GM12878 (cell line): ENCODE results near the gene PSMA2.

ENCODE experiments used
- ATF7 ChIP-seq: fragments of 450-650 bp; IDR thresholded peaks from 2 replicates; pipeline ENCODE4 v1.6.1; 2016; ENCODE audit warnings: low read depth, mild to moderate bottlenecking
- EGR1 ChIP-seq, 2 experiments: IDR thresholded peaks; 1 replicate in 1 of 2; 2 replicates in 1 of 2; pipeline ENCODE4 v1.6.1; 2011 to 2012; ENCODE audit warnings: low read depth in 2 of 2, low read length in 2 of 2, borderline replicate concordance in 1 of 2, mild to moderate bottlenecking in 1 of 2, moderate library complexity in 1 of 2
- EZH2 ChIP-seq: IDR thresholded peaks from 2 replicates; pipeline ENCODE4 v1.6.1; 2012; ENCODE audit warnings: low read depth, mild to moderate bottlenecking, control low read depth, inconsistent platforms, low read length, borderline replicate concordance; ENCODE audit not compliant: control insufficient read depth
- NR2F1 ChIP-seq: fragments of 450-650 bp; conservative IDR thresholded peaks from 2 replicates; pipeline ENCODE4 v1.6.1; 2017; ENCODE audit warnings: mild to moderate bottlenecking
- RAD21 ChIP-seq: IDR thresholded peaks from 2 replicates; pipeline ENCODE4 v1.6.1; 2011; ENCODE audit warnings: mild to moderate bottlenecking, low read depth, low read length, moderate library complexity; ENCODE audit not compliant: insufficient read depth
- RCOR1 ChIP-seq: conservative IDR thresholded peaks from 2 replicates; pipeline ENCODE4 v1.6.1; 2012; ENCODE audit warnings: low read depth, low read length, improper control_type of control experiment
- RFX5 ChIP-seq: IDR thresholded peaks from 2 replicates; pipeline ENCODE4 v1.6.1; 2011; ENCODE audit warnings: low read depth, low read length, improper control_type of control experiment
- TAF1 ChIP-seq: IDR thresholded peaks from 2 replicates; pipeline ENCODE4 v1.6.1; 2011; ENCODE audit warnings: mild to moderate bottlenecking, low read depth, low read length, borderline replicate concordance
- TCF12 ChIP-seq: IDR thresholded peaks from 2 replicates; pipeline ENCODE4 v1.6.1; 2011; ENCODE audit warnings: low read depth, mild to moderate bottlenecking, low read length
- ZSCAN29 ChIP-seq: fragments of 450-650 bp; IDR thresholded peaks from 2 replicates; pipeline ENCODE4 v1.6.1; 2017; ENCODE audit warnings: mild to moderate bottlenecking, moderate library complexity
- TF ChIP-seq, protein P1 (sequence below), 3 experiments: IDR thresholded peaks in 2 of 3; conservative IDR thresholded peaks in 1 of 3; 2 replicates each; pipeline ENCODE4 v1.5.1; 2011; ENCODE audit warnings: low read depth in 3 of 3, low read length in 3 of 3, mild to moderate bottlenecking in 3 of 3, control low read depth in 2 of 3, moderate library complexity in 2 of 3, inconsistent platforms in 1 of 3, mixed read lengths in 1 of 3; ENCODE audit not compliant: control insufficient read depth in 2 of 3, insufficient read depth in 1 of 3; ENCODE audit errors: extremely low read depth in 1 of 3
- TF ChIP-seq, protein P2 (sequence below): fragments of 450-650 bp; IDR thresholded peaks from 2 replicates; pipeline ENCODE4 v1.6.1; 2016; ENCODE audit warnings: mild to moderate bottlenecking
- TF ChIP-seq, protein P3 (sequence below): fragments of 450-650 bp; formaldehyde crosslinking; IDR thresholded peaks from 2 replicates; pipeline ENCODE4 v1.4.0; 2020; ENCODE audit warnings: mild to moderate bottlenecking, moderate library complexity

DNA sequence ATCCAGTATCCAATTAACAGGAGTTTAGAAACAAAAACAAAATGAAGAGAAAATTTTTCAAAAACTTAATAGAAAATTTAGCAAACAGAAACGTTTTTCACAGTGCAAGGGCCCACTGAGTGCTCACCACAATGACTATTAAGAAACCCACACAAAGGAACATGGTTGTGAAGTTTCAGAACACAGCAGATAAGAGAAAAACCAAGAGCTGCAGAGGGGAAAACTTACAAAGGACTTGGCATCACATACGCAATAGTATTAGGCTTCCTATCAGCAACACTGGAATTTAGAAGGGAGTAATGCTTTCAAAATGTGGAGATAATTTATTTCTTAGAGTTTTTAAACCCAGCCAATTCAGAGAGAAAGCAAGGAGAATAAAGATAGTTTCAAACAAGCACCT lies 18.4 kb downstream of the PSMA2 start:
- TF ChIP-seq, protein P1, sequence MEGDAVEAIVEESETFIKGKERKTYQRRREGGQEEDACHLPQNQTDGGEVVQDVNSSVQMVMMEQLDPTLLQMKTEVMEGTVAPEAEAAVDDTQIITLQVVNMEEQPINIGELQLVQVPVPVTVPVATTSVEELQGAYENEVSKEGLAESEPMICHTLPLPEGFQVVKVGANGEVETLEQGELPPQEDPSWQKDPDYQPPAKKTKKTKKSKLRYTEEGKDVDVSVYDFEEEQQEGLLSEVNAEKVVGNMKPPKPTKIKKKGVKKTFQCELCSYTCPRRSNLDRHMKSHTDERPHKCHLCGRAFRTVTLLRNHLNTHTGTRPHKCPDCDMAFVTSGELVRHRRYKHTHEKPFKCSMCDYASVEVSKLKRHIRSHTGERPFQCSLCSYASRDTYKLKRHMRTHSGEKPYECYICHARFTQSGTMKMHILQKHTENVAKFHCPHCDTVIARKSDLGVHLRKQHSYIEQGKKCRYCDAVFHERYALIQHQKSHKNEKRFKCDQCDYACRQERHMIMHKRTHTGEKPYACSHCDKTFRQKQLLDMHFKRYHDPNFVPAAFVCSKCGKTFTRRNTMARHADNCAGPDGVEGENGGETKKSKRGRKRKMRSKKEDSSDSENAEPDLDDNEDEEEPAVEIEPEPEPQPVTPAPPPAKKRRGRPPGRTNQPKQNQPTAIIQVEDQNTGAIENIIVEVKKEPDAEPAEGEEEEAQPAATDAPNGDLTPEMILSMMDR (IDR thresholded peaks at IDR 0.05 in 2 of 3, conservative IDR thresholded peaks at IDR 0.05 in 1 of 3; ENCODE audit: control insufficient read depth in 2 of 3, extremely low read depth in 1 of 3, insufficient read depth in 1 of 3, low read depth in 3 of 3, low read length in 3 of 3) = no peak
- TF ChIP-seq, protein P2, sequence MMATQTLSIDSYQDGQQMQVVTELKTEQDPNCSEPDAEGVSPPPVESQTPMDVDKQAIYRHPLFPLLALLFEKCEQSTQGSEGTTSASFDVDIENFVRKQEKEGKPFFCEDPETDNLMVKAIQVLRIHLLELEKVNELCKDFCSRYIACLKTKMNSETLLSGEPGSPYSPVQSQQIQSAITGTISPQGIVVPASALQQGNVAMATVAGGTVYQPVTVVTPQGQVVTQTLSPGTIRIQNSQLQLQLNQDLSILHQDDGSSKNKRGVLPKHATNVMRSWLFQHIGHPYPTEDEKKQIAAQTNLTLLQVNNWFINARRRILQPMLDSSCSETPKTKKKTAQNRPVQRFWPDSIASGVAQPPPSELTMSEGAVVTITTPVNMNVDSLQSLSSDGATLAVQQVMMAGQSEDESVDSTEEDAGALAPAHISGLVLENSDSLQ = no peak
- TF ChIP-seq EZH2 = no peak
- no peak for TF ChIP-seq RCOR1
- no peak for TF ChIP-seq TCF12
- no peak for TF ChIP-seq NR2F1
- no peak for TF ChIP-seq RFX5
- TF ChIP-seq, protein P3, sequence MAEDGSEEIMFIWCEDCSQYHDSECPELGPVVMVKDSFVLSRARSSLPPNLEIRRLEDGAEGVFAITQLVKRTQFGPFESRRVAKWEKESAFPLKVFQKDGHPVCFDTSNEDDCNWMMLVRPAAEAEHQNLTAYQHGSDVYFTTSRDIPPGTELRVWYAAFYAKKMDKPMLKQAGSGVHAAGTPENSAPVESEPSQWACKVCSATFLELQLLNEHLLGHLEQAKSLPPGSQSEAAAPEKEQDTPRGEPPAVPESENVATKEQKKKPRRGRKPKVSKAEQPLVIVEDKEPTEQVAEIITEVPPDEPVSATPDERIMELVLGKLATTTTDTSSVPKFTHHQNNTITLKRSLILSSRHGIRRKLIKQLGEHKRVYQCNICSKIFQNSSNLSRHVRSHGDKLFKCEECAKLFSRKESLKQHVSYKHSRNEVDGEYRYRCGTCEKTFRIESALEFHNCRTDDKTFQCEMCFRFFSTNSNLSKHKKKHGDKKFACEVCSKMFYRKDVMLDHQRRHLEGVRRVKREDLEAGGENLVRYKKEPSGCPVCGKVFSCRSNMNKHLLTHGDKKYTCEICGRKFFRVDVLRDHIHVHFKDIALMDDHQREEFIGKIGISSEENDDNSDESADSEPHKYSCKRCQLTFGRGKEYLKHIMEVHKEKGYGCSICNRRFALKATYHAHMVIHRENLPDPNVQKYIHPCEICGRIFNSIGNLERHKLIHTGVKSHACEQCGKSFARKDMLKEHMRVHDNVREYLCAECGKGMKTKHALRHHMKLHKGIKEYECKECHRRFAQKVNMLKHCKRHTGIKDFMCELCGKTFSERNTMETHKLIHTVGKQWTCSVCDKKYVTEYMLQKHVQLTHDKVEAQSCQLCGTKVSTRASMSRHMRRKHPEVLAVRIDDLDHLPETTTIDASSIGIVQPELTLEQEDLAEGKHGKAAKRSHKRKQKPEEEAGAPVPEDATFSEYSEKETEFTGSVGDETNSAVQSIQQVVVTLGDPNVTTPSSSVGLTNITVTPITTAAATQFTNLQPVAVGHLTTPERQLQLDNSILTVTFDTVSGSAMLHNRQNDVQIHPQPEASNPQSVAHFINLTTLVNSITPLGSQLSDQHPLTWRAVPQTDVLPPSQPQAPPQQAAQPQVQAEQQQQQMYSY (CRISPR knock-in tag) = no peak
- TF ChIP-seq EGR1 (IDR thresholded peaks at IDR 0.05; ENCODE audit: borderline replicate concordance in 1 of 2, low read depth in 2 of 2, low read length in 2 of 2) = no peak
- no peak for TF ChIP-seq ZSCAN29
- no peak for TF ChIP-seq ATF7
- no peak for TF ChIP-seq TAF1
- no peak for TF ChIP-seq RAD21
